SK-N-SH treated with all-trans-retinoic acid at 6 μM for 48 hours (cell line): ENCODE data around the gene ERCC4.

Source experiments
- ATAC-seq: fragments of 200-7000 bp; cut with Tn5 transposase; 3 replicates; pipeline ENCODE4 v1.9.1; 2020; ENCODE audit warnings: mild to moderate bottlenecking, moderate library complexity
- ARNTL ChIP-seq: fragments of 450-650 bp; formaldehyde crosslinking; IDR thresholded peaks from 2 replicates; pipeline ENCODE4 v1.5.0; 2020; ENCODE audit warnings: low read depth, mild to moderate bottlenecking, moderate library complexity, borderline replicate concordance
- BACH2 ChIP-seq: fragments of 250-450 bp; sonication (Bioruptor Pico); IDR thresholded peaks from 2 replicates; pipeline ENCODE4 v1.9.0; 2021; ENCODE audit warnings: mild to moderate bottlenecking, borderline replicate concordance
- CSDC2 ChIP-seq: fragments of 250-450 bp; sonication (Bioruptor Pico); IDR thresholded peaks from 2 replicates; pipeline ENCODE4 v1.5.0; 2020; ENCODE audit warnings: mild to moderate bottlenecking, moderate library complexity
- ESRRG ChIP-seq: fragments of 250-450 bp; sonication (Bioruptor Pico); IDR thresholded peaks from 2 replicates; pipeline ENCODE4 v1.6.1; 2021; ENCODE audit warnings: mild to moderate bottlenecking
- GLIS3 ChIP-seq: fragments of 250-450 bp; sonication (Bioruptor Pico); IDR thresholded peaks from 2 replicates; pipeline ENCODE4 v1.5.0; 2020; ENCODE audit warnings: mild to moderate bottlenecking, moderate library complexity
- ISL1 ChIP-seq: fragments of 250-450 bp; sonication (Bioruptor Pico); IDR thresholded peaks from 2 replicates; pipeline ENCODE4 v2.1.2; 2022; ENCODE audit warnings: mild to moderate bottlenecking, moderate library complexity
- OSR1 ChIP-seq: fragments of 250-450 bp; sonication (Bioruptor Pico); IDR thresholded peaks from 2 replicates; pipeline ENCODE4 v1.8.0; 2022; ENCODE audit warnings: moderate library complexity, mild to moderate bottlenecking, inconsistent platforms
- PPARA ChIP-seq: fragments of 250-450 bp; sonication (Bioruptor Pico); IDR thresholded peaks from 2 replicates; pipeline ENCODE4 v1.5.0; 2020; ENCODE audit warnings: mild to moderate bottlenecking, borderline replicate concordance
- RARB ChIP-seq: fragments of 250-450 bp; sonication (Bioruptor Pico); IDR thresholded peaks from 2 replicates; pipeline ENCODE4 v1.8.0; 2021; ENCODE audit warnings: mild to moderate bottlenecking, moderate library complexity
- SNAI2 ChIP-seq: fragments of 250-450 bp; sonication (Bioruptor Pico); IDR thresholded peaks from 2 replicates; pipeline ENCODE4 v1.5.0; 2020; ENCODE audit warnings: mild to moderate bottlenecking, moderate library complexity
- TCF4 ChIP-seq: fragments of 250-450 bp; sonication (Bioruptor Pico); IDR thresholded peaks from 2 replicates; pipeline ENCODE4 v1.8.0; 2021; ENCODE audit warnings: mild to moderate bottlenecking, moderate library complexity, borderline replicate concordance
- TOX ChIP-seq: fragments of 250-450 bp; sonication (Bioruptor Pico); IDR thresholded peaks from 2 replicates; pipeline ENCODE4 v1.8.0; 2021; ENCODE audit warnings: mild to moderate bottlenecking, moderate library complexity, borderline replicate concordance
- ZC3H10 ChIP-seq: fragments of 250-450 bp; sonication (Bioruptor Pico); IDR thresholded peaks from 2 replicates; pipeline ENCODE4 v1.5.1; 2021; ENCODE audit warnings: mild to moderate bottlenecking, moderate library complexity
- ZFP30 ChIP-seq: fragments of 450-650 bp; formaldehyde crosslinking; IDR thresholded peaks from 2 replicates; pipeline ENCODE4 v1.5.0; 2022; ENCODE audit warnings: mild to moderate bottlenecking, moderate library complexity
- TF ChIP-seq, protein P1 (sequence below): fragments of 250-450 bp; sonication (Bioruptor Pico); IDR thresholded peaks from 2 replicates; pipeline ENCODE4 v1.5.0; 2020; ENCODE audit warnings: mild to moderate bottlenecking, moderate library complexity
- TF ChIP-seq, protein P2 (sequence below): fragments of 250-450 bp; sonication (Bioruptor Pico); IDR thresholded peaks from 2 replicates; pipeline ENCODE4 v1.5.1; 2021; ENCODE audit warnings: mild to moderate bottlenecking, moderate library complexity
- TF ChIP-seq, protein P3 (sequence below): fragments of 250-450 bp; sonication (Bioruptor Pico); IDR thresholded peaks from 2 replicates; pipeline ENCODE4 v1.8.0; 2021; ENCODE audit warnings: low read depth, mild to moderate bottlenecking, moderate library complexity, borderline replicate concordance
- TF ChIP-seq, protein P4 (sequence below): fragments of 250-450 bp; sonication (Bioruptor Pico); IDR thresholded peaks from 2 replicates; pipeline ENCODE4 v1.8.0; 2020; ENCODE audit warnings: mild to moderate bottlenecking, moderate library complexity, borderline replicate concordance
- TF ChIP-seq, protein P5 (sequence below): fragments of 250-450 bp; sonication (Bioruptor Pico); IDR thresholded peaks from 2 replicates; pipeline ENCODE4 v1.5.1; 2020; ENCODE audit warnings: low read depth, mild to moderate bottlenecking, moderate library complexity

ERCC4 gene

DNA sequence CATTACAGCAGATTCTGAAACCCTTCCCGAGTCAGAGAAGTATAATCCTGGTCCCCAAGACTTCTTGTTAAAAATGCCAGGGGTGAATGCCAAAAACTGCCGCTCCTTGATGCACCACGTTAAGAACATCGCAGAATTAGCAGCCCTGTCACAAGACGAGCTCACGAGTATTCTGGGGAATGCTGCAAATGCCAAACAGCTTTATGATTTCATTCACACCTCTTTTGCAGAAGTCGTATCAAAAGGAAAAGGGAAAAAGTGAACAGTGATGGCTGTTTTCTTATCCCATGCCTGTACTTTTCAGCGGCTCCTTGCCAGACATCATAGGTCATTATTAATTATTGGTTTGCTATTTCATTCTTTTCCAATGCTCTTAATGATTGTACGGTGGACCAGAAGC lies 28.1 kb downstream of the ERCC4 start:
- no peak for ATAC-seq
- no peak for TF ChIP-seq ISL1 (CRISPR knock-in tag)
- TF ChIP-seq TOX (CRISPR knock-in tag), result no peak
- TF ChIP-seq OSR1, result no peak
- TF ChIP-seq, protein P1, sequence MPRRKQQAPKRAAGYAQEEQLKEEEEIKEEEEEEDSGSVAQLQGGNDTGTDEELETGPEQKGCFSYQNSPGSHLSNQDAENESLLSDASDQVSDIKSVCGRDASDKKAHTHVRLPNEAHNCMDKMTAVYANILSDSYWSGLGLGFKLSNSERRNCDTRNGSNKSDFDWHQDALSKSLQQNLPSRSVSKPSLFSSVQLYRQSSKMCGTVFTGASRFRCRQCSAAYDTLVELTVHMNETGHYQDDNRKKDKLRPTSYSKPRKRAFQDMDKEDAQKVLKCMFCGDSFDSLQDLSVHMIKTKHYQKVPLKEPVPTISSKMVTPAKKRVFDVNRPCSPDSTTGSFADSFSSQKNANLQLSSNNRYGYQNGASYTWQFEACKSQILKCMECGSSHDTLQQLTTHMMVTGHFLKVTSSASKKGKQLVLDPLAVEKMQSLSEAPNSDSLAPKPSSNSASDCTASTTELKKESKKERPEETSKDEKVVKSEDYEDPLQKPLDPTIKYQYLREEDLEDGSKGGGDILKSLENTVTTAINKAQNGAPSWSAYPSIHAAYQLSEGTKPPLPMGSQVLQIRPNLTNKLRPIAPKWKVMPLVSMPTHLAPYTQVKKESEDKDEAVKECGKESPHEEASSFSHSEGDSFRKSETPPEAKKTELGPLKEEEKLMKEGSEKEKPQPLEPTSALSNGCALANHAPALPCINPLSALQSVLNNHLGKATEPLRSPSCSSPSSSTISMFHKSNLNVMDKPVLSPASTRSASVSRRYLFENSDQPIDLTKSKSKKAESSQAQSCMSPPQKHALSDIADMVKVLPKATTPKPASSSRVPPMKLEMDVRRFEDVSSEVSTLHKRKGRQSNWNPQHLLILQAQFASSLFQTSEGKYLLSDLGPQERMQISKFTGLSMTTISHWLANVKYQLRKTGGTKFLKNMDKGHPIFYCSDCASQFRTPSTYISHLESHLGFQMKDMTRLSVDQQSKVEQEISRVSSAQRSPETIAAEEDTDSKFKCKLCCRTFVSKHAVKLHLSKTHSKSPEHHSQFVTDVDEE, result no peak
- TF ChIP-seq RARB (CRISPR knock-in tag), result no peak
- TF ChIP-seq, protein P2, sequence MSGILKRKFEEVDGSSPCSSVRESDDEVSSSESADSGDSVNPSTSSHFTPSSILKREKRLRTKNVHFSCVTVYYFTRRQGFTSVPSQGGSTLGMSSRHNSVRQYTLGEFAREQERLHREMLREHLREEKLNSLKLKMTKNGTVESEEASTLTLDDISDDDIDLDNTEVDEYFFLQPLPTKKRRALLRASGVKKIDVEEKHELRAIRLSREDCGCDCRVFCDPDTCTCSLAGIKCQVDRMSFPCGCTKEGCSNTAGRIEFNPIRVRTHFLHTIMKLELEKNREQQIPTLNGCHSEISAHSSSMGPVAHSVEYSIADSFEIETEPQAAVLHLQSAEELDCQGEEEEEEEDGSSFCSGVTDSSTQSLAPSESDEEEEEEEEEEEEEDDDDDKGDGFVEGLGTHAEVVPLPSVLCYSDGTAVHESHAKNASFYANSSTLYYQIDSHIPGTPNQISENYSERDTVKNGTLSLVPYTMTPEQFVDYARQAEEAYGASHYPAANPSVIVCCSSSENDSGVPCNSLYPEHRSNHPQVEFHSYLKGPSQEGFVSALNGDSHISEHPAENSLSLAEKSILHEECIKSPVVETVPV (CRISPR knock-in tag), result no peak
- no peak for TF ChIP-seq ESRRG (CRISPR knock-in tag)

DNA sequence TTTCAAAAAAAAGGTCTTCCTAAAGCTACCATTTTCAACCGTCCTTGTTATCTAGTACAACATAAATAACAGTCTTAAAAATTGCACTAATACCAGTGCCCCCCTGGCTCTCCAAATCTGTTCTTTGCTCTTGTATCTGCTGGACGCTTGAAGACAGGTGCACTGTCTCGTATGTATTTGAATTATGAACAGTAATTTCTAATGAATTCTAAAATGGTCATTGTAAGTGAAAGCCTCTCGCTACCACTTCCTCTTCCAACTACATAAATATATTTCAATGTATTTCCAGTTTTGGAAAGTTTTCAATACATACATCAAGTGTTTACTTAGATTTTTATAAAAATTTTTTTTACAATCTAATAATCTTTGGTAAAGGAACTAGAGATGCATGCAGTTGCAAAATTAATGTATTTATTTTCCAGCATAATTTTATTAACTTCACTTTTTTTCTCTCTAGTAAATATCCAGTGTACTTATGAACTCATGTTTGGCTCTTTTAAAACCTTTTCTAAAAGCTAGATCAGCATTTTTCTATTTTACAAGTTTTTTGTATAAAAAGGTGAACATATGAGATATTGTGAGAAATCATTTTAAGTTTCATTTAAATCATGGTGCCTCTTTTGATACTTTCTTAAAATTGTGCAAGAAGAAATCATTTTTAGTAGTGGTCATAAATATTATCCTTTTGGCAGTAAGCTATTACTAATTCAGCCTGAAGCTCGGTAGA lies 31.0 kb downstream of the ERCC4 start:
- no peak for TF ChIP-seq CSDC2 (CRISPR knock-in tag)
- no peak for TF ChIP-seq PPARA
- no peak for TF ChIP-seq TCF4
- TF ChIP-seq, protein P2 (CRISPR knock-in tag), result no peak
- TF ChIP-seq TOX (CRISPR knock-in tag), result no peak
- TF ChIP-seq OSR1, result no peak
- TF ChIP-seq, protein P3, sequence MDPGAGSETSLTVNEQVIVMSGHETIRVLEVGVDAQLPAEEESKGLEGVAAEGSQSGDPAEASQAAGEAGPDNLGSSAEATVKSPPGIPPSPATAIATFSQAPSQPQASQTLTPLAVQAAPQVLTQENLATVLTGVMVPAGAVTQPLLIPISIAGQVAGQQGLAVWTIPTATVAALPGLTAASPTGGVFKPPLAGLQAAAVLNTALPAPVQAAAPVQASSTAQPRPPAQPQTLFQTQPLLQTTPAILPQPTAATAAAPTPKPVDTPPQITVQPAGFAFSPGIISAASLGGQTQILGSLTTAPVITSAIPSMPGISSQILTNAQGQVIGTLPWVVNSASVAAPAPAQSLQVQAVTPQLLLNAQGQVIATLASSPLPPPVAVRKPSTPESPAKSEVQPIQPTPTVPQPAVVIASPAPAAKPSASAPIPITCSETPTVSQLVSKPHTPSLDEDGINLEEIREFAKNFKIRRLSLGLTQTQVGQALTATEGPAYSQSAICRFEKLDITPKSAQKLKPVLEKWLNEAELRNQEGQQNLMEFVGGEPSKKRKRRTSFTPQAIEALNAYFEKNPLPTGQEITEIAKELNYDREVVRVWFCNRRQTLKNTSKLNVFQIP (CRISPR knock-in tag), result no peak
- TF ChIP-seq, protein P4, sequence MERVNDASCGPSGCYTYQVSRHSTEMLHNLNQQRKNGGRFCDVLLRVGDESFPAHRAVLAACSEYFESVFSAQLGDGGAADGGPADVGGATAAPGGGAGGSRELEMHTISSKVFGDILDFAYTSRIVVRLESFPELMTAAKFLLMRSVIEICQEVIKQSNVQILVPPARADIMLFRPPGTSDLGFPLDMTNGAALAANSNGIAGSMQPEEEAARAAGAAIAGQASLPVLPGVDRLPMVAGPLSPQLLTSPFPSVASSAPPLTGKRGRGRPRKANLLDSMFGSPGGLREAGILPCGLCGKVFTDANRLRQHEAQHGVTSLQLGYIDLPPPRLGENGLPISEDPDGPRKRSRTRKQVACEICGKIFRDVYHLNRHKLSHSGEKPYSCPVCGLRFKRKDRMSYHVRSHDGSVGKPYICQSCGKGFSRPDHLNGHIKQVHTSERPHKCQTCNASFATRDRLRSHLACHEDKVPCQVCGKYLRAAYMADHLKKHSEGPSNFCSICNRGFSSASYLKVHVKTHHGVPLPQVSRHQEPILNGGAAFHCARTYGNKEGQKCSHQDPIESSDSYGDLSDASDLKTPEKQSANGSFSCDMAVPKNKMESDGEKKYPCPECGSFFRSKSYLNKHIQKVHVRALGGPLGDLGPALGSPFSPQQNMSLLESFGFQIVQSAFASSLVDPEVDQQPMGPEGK (CRISPR knock-in tag), result no peak
- TF ChIP-seq ZFP30 (CRISPR knock-in tag), result no peak
- no peak for TF ChIP-seq GLIS3 (CRISPR knock-in tag)
- TF ChIP-seq, protein P5, sequence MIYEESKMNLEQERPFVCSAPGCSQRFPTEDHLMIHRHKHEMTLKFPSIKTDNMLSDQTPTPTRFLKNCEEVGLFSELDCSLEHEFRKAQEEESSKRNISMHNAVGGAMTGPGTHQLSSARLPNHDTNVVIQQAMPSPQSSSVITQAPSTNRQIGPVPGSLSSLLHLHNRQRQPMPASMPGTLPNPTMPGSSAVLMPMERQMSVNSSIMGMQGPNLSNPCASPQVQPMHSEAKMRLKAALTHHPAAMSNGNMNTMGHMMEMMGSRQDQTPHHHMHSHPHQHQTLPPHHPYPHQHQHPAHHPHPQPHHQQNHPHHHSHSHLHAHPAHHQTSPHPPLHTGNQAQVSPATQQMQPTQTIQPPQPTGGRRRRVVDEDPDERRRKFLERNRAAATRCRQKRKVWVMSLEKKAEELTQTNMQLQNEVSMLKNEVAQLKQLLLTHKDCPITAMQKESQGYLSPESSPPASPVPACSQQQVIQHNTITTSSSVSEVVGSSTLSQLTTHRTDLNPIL (CRISPR knock-in tag), result no peak
- no peak for TF ChIP-seq SNAI2
- TF ChIP-seq BACH2, result no peak
- no peak for TF ChIP-seq ARNTL (CRISPR knock-in tag)
- TF ChIP-seq RARB (CRISPR knock-in tag), result no peak
- TF ChIP-seq, protein P1, result no peak
- TF ChIP-seq ZC3H10 (CRISPR knock-in tag), result no peak
- ATAC-seq, result no peak
